ENCODE results near the gene SCD5.
A peak's percentile ranks its signal among the peaks of the same experiment; 100 is the strongest.

SCD5 gene

DNA sequence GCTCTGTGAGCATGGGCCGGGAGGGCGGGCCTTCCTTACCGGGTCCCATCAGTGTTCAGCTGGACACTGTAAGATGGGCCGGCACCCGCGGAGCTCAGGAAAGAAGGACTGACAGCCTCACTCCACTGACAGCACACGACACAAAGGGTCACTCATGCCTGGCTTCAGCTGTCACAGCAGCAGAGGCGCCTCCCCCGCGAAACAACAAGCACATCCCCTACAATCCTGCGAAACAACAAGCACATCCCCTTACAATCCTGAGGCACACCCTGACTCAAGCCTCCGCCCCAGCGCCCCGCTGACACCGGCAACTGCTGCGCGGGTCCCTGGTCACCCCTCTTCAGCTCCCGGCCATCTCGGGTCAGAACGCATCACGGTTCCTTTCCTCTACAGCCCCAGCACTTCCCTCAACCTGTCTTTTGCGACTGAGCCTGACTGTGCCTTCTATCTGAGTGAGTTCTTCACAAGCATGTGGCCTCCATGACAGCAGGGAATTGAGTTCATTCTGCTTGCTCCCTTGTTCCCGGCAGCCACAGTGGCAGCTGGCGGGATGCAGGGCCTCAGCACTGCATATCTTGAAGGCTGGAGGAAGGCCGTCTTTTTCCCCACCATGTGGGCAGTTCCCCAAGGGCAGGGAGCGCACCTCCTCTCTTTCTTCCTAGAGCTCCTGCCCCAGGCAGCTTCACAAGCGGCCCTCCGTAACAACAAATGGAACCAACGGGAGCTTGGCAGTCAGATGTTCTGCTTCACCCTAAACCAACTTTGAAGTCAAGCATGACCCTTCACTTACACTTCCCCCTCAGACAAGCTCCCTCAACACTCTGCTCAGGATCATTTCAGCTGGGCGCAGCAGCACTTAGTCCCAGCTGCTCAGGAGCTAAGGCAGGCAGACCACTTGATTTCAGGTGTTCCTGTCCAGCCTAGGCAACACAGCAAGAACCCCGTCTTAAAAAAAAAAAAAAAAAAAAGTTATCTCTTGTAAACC, 39.6 kb downstream of the SCD5 start:
- no peak for DNase-seq

DNA sequence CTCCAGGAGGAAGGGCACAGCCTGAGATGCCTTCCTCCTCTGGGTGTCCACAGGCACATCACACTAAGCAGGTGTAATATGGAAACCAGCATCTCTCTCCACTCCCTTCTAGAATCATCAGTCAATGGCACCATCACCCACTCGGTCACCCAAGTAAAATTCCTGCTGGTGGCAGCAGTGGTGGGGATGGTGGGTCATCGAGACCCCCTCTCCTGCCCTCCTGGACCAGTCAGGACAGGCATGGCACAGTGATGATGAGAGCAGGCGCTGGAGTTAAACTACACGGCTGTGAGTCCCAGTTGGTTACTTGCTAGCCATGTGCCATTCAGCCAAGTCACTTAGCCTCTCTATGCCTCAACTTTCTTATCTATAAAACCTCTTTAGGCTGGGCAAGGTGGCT, 42.5 kb downstream of the SCD5 start:
- DNase-seq: no peak

GRCh38 chr4:82755650-82756049, 42.9 kb downstream of the SCD5 start:
- no peak for DNase-seq

- no peak for DNase-seq
Observed at GRCh38 chr4:82754513-82755165, 44.0 kb downstream of the SCD5 start.

DNA sequence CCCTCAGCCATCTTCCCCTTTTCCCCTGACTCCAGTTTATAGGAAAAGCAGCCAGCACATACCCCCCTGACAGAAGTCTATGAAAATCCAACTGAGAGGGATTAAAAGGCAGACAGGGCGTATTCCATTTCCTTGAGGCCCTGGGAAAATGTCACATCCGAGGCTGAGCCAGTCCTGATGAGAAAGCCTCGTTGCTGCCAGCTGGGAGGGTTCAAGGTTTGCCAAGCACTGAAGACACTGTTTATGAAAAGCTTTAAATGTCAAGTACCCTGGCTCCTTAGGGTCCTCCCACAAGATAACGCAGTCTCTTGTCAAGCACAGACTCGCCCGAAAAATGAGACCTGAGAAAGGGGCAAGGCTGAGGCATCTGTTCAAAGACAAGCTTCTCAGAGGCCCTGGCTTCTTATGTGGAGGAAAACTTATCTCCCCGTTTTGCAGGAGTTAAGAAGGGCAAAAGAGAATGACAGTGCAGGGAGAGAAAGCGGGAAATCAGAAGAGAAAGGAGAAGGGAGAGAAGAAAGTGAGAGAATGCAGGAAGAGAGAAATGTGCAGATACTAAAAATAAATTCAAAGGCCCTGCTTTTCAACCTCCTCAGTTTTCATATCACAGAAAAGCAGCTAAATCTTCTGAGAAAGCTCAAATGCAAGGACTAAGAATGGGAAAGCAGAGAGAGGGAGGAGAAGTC, 44.7 kb downstream of the SCD5 start:
- no peak for DNase-seq

DNA sequence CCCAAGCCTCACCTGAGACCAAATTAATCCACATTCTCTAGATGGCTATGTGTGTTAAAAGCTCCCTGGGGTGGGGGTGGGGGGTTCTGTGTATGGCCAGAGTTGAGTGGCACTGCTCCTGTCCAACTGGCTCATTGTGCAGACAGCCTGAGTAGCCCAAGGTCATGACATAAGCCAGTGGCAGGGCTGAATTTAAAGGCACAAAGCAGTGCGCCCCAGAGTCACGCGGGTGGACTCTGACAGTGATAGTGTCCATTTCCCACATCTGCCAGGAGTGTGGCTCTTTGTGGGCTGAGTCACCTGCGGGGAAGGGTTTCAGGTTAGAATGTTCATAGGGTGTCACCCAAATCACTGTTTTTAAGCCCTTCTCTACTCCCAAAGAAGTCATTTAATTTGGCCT, 45.4 kb downstream of the SCD5 start:
- DNase-seq: no peak

- DNase-seq: no peak
Observed at GRCh38 chr4:82748810-82749470, 49.7 kb downstream of the SCD5 start.

DNA sequence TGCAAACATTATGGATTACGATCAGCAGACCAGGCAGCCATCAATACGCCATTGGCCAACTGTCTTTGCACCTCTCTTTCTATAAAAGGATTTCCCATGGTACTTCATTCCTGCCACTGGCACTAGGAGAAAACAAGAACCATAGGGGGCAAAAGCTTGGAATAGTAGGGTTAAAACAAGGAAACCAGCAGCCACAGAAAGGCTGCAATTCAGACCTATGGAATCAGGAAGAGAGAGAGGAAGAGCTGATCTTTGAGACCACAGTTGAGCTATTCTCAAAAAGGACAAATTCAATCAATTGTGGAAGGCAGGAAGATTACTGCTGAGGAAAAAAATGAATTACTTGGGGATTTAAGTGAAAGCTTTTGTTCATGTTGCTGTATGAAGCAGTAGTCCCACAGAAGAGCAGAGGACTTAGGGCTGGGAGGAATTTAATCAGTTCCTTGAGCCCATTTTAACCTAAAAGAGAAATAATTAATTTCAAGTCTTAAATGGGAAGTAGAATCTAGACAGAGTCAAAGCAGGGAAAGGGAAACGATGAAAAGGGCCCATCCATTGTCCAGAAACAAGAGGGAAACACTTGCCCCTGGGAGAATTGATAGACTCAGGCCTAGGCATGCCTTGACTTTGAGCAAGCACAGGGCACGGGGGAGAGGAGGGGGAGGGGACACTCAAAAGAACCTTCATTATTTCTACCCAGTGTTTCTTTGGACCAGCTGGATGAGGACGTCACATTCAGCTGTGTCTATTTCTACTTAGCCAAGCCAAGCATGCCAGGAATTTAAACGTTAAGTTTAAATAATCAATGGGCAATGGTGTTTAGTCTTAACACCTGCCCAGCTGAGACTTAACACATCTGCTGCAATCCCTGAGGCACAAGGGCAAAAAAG, 50.7 kb downstream of the SCD5 start:
- DNase-seq: no peak

DNA sequence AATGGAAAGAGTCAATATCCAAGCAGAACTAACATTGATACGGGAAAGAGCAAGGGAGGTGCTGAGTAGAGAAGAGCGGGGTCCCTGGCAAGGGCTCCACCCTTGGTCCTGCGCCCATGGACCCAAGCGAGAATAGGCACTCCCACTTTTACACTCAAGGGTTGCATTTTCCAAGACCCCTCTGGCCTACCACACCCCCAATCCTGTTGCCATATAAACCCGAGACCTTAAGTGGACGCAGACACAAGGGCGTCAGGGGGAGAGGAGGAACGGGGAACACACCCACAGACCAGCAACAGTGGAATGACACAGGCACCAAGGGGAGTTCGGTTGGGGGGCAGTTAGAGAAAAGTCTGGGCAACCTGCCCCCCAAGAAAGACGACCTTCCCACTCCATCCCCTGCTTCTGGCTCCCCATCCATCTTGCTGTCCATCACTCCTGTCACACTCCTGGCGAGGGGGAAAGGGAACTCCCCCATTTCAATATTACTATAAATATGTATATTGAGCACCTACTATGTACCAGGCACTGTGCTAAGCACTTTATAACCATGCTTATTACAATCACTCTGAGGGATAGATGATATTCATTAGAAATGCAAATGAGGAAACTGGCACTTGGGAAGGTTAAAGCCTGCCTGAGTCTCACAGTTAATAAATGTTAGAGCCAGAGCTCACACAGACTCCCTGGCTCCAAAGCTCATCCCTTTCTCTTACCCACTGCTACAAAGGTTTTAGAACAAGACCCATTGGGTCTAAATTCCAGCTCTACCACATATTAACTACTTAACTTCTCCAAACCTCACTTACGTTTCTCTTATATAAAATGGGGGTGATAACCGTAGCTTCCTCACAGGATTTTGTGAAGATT, 51.7 kb downstream of the SCD5 start:
- no peak for DNase-seq

DNA sequence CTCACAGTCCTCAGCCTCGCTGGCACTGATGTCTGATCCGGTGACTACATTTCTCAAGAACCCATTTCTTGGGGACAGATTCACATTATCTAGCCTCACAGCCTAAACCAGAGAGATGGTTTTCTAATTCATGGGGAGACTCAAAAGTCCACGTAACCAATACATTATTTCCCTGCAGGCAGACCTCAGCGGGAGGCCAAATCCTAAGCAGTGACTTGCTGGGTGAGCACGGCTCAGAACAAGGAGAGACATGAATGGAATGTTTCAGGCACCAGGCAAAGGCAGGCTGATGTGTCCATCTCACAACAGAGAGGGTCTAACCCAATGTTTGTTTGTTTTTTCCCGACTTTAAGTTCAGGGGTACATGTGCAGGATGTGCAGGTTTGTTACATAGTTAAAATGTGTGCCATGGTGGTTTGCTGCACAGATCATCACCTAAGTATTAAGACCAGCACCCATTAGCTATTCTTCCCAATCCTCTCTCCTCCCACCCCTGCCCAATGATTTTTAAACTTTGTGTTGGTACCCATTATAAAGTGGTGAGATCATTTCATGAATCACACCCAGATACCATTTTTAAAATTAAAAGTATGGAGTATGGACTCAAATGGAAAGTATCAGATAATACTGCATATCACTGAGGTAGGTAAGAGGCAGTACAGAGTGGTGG, 53.3 kb downstream of the SCD5 start:
- no peak for DNase-seq

- no peak for DNase-seq
Observed at GRCh38 chr4:82744284-82744968, 54.2 kb downstream of the SCD5 start.

DNA sequence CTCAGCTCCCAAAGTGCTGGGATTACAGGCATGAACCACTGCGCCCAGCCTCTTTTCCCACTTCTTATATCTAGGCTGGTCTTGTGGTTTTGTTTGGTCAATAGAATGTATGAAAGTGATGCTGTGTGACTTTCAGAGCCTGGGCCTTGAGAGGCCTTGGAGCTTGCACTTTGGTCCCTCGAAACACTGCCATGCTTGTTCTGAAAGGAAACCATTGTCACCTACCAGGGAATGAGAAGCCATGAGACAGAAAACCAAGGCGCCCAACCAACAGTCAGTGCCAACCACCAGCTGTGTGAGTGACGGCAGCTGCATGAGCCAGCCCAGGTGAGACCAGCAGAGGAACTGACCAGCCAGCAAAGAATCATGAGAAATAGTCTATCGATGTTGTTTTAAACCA, 57.4 kb downstream of the SCD5 start:
- no peak for DNase-seq

GRCh38 chr4:82739287-82740190, 59.1 kb downstream of the SCD5 start:
- peak; percentile 63 for DNase-seq

DNA sequence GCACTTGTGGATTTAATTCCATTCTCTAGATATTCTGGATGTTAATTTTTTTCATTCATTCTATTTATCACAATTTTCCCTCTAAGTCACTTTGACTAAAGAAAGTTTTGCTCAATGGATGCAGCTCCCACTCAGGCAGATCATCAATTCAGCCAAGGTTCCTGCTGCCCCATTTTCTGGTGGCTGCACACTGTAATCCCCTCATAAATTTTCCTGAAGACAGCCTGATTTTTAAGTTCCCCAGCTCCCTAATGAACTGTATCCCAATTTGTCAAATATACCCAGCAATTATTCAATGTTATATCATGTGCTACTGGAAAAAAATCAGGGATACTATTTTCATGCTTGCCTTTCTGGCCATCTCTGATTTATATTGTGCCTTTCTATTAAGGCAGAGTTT, 61.2 kb downstream of the SCD5 start:
- DNase-seq: no peak

- DNase-seq: no peak
Observed at GRCh38 chr4:82733636-82734035, 65.0 kb downstream of the SCD5 start.

DNA sequence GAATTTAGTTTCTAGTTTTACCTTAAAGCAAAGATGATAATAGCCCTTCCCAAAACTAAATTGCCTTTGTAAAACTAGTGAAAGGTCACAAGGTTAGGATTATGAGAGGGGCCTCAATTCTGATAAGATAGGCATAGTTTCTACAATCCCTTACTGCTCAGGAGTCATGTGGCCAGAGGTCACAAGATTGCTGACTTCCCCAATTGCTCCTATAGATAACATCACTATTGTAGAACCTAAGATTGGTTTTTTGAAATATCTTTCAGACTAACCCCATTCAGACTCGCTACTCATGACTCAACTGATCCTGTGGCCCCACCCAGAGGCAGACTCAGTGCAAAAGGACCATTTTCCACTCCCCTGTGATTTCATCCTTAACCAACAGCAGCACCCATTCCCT, 70.3 kb downstream of the SCD5 start:
- DNase-seq: no peak

DNA sequence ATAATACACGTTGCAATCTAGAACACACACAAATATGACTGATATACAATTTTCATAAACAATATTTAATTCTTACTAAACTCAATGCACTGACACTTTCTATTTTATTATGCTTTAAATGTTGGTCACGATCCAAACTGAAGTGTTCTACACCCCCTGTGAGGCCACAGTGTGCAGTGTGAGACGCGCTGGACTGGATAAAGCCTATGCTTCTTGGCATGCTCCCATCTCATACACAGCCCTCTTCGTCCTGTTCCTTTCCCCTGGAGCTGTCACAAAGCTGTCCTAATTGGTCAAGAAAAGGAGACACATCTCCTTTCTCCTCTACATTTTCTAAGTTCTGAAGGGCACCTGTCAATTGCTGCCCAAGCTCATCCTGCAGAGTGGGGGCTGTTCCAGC, 72.0 kb downstream of the SCD5 start:
- no peak for DNase-seq

GRCh38 chr4:82721819-82722423, 76.7 kb downstream of the SCD5 start:
- DNase-seq: peak; percentile 10

All from MV-4-11 (cell line).